ENCODE data around the gene LSAMP. TPM values are rescaled to one million over a fixed set of nuclear protein-coding genes. Genes with fewer than 3 reads are reported as not detected.

LSAMP gene
- total RNA-seq, 4 donors from 2014 or later, result 1.2 to 3.0 (median 1.8) TPM

GRCh38 chr3:116441652-116442051, 3.6 kb downstream of the LSAMP start:
- WGBS, result 91% methylated on average over 4 of the region's 4 CpGs
- H3K27ac ChIP-seq (replicated peaks in 1 of 4), result no peak overlapping the region
- TF ChIP-seq CTCF (IDR thresholded peaks at IDR 0.05), result no peak
- intact Hi-C loops (cut with DNase I), result no loop called here
- H3K4me1 ChIP-seq, result no peaks in the 10 kb centered on the region
- H3K27me3 ChIP-seq, result peaks cover 0 to 13% (median 2%) of the 10 kb centered on the region in 4 donors
- H3K9me3 ChIP-seq, result no peaks in the 10 kb centered on the region
- no peak overlapping the region for H3K4me3 ChIP-seq
- no peak for DNase-seq (ENCODE audit: extremely low spot score)
- H3K36me3 ChIP-seq, result no peaks in the 10 kb centered on the region

GRCh38 chr3:116440196-116440595, 5.1 kb downstream of the LSAMP start:
- TF ChIP-seq CTCF (IDR thresholded peaks at IDR 0.05) (no peak), EP300 (IDR thresholded peaks at IDR 0.05) (no peak), POLR2AphosphoS5 (IDR thresholded peaks at IDR 0.05) (no peak), POLR2A (IDR thresholded peaks at IDR 0.05; ENCODE audit: low read depth) (no peak)
- H3K36me3 ChIP-seq, result no peaks in the 10 kb centered on the region
- DNase-seq (ENCODE audit: extremely low spot score), result no peak
- H3K4me3 ChIP-seq, result no peak overlapping the region
- no peaks in the 10 kb centered on the region for H3K9me3 ChIP-seq
- 79% methylated on average over 2 of the region's 2 CpGs for WGBS
- no peak overlapping the region for H3K27ac ChIP-seq (replicated peaks in 1 of 4)
- intact Hi-C loops (cut with DNase I), result no loop called here
- H3K4me1 ChIP-seq, result no peaks in the 10 kb centered on the region
- H3K27me3 ChIP-seq, result peaks cover 0 to 12% (median 0%) of the 10 kb centered on the region in 4 donors

- no peaks in the 10 kb centered on the region for H3K9me3 ChIP-seq
- H3K4me1 ChIP-seq, result no peaks in the 10 kb centered on the region
- WGBS, result 94% methylated on average over 1 of the region's 1 CpG
- H3K27me3 ChIP-seq, result no peaks in the 10 kb centered on the region
- no peak overlapping the region for H3K27ac ChIP-seq (replicated peaks in 1 of 4)
- intact Hi-C loops (cut with DNase I), result no loop called here
- no peak for TF ChIP-seq CTCF (IDR thresholded peaks at IDR 0.05)
- TF ChIP-seq EP300 (IDR thresholded peaks at IDR 0.05), result no peak
- TF ChIP-seq POLR2A (IDR thresholded peaks at IDR 0.05; ENCODE audit: low read depth), result no peak
- no peak for TF ChIP-seq POLR2AphosphoS5 (IDR thresholded peaks at IDR 0.05)
- H3K4me3 ChIP-seq, result no peak overlapping the region
- no peak for DNase-seq (ENCODE audit: extremely low spot score)
- no peaks in the 10 kb centered on the region for H3K36me3 ChIP-seq
Observed at GRCh38 chr3:116433552-116433951, 11.7 kb downstream of the LSAMP start.

- TF ChIP-seq EP300 (IDR thresholded peaks at IDR 0.05), result no peak
- no peak for TF ChIP-seq POLR2A (IDR thresholded peaks at IDR 0.05; ENCODE audit: low read depth)
- no peak for TF ChIP-seq CTCF (IDR thresholded peaks at IDR 0.05)
- no peak for TF ChIP-seq POLR2AphosphoS5 (IDR thresholded peaks at IDR 0.05)
- no peaks in the 10 kb centered on the region for H3K27me3 ChIP-seq
- H3K9me3 ChIP-seq, result no peaks in the 10 kb centered on the region
- H3K4me3 ChIP-seq, result no peak overlapping the region
- H3K27ac ChIP-seq (replicated peaks in 1 of 4), result no peak overlapping the region
- intact Hi-C loops (cut with DNase I), result no loop called here
- no peaks in the 10 kb centered on the region for H3K36me3 ChIP-seq
- DNase-seq (ENCODE audit: extremely low spot score), result no peak
- no peaks in the 10 kb centered on the region for H3K4me1 ChIP-seq
- 56% methylated on average over 2 of the region's 2 CpGs for WGBS
Observed at GRCh38 chr3:116432795-116433194, 12.5 kb downstream of the LSAMP start.

- Histone ChIP-seq H3K4me3 (no peak overlapping the region), H3K27ac (replicated peaks in 1 of 4) (no peak overlapping the region), H3K36me3 (no peaks in the 10 kb centered on the region), H3K27me3 (no peaks in the 10 kb centered on the region), H3K9me3 (no peaks in the 10 kb centered on the region), H3K4me1 (no peaks in the 10 kb centered on the region)
- TF ChIP-seq CTCF (IDR thresholded peaks at IDR 0.05) (no peak), POLR2AphosphoS5 (IDR thresholded peaks at IDR 0.05) (no peak), POLR2A (IDR thresholded peaks at IDR 0.05; ENCODE audit: low read depth) (no peak), EP300 (IDR thresholded peaks at IDR 0.05) (no peak)
- WGBS, result 85% methylated on average over 6 of the region's 6 CpGs
- intact Hi-C loops (cut with DNase I), result no loop called here
- DNase-seq (ENCODE audit: extremely low spot score), result no peak
Observed at GRCh38 chr3:116429479-116430269, 15.6 kb downstream of the LSAMP start.

All from esophagus muscularis mucosa (tissue), 4 donors.